Ascending aorta (tissue), 2 donors: ENCODE measurements around the gene CIAO3. TPM values are rescaled to one million over a fixed set of nuclear protein-coding genes. Genes with fewer than 3 reads are reported as not detected.

Source experiments
- DNase-seq, 2 donors: peaks; one replicate each; pipeline ENCODE4 v3.0.0-alpha.2; 2019; ENCODE audit warnings: low spot score in 2 of 2
- H3K27ac ChIP-seq, 2 donors: fragments of 200-600 bp; sonication (generic); one replicate each; pipeline ENCODE4 v1.5.1; 2016 to 2017; ENCODE audit warnings: mild to moderate bottlenecking in 1 of 2
- H3K27me3 ChIP-seq: fragments of 200-600 bp; sonication (generic); one replicate; pipeline ENCODE4 v1.5.1; 2017
- H3K36me3 ChIP-seq, 2 donors: fragments of 200-600 bp; sonication (generic); one replicate each; pipeline ENCODE4 v1.5.1; 2016
- H3K4me1 ChIP-seq, 2 donors: fragments of 200-600 bp; sonication (generic); one replicate each; pipeline ENCODE4 v1.5.1; 2016 to 2017; ENCODE audit warnings: mild to moderate bottlenecking in 1 of 2
- H3K4me3 ChIP-seq, 2 donors: fragments of 200-600 bp; sonication (generic); one replicate each; pipeline ENCODE4 v1.5.1; 2016 to 2017; ENCODE audit warnings: mild to moderate bottlenecking in 1 of 2
- H3K9me3 ChIP-seq, 2 donors: fragments of 200-600 bp; sonication (generic); one replicate each; pipeline ENCODE4 v1.5.1; 2016
- intact Hi-C: fragments of 100-400 bp; cut with DNase I; formaldehyde crosslinking; loops from one replicate; pipeline ENCODE4 v1.15.1; 2023
- total RNA-seq: library from RNA; depleted of rRNA; stranded (reverse); fragments of >200 nt; gene quantifications from one replicate; pipeline ENCODE4 v1.1.0, GENCODE V29; 2016
- TF ChIP-seq, protein P1 (sequence below), 3 experiments: fragments of 200-600 bp in 2 of 3; fragments of 450-650 bp in 1 of 3; sonication (generic) in 2 of 3; IDR thresholded peaks; one replicate each; pipeline ENCODE4 v1.5.1; 2016 to 2019; ENCODE audit warnings: antibody characterized with exemption in 3 of 3, mild to moderate bottlenecking in 1 of 3, moderate library complexity in 1 of 3

The CIAO3 gene
- total RNA-seq, 1 donor from 2014 or later, result 103 TPM

DNA sequence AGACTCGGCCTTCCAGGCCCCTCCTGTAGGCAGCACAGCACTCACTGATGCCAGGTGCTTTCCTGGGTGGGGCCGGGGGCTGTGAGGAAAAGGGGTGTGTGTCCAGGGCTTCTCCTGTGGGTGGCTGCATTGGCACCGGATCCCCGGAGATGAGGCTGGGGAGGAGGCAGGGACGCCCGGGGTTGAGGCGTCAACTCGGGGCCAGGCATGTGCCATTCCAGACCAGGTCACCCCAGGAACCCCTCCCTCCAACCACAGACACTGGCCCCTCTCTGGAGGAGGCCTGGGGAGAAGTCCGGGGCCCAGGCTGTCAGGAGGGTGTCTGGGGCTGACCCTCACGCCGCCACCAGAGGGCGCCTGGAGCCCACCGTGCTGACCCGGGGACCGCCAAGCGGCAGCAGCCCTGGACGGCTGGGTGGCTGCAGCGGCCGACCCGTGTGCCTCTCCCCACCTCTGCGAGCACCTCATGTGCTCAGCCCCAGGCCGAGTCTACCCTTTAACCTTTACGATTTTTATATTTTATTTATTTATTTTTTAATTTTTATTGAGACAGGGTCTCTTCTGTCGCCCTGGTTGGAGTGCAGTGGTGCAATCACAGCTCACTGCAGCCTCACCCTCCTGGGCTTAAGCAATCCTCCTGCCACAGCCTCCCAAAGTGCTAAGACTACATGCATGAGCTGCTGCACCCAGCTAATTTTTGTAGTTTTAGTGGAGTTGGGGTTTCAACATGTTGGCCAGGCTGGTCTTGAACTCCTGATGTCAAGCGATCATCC is 29.1 kb downstream of the CIAO3 start:
- Histone ChIP-seq H3K4me1 (peaks cover 10 to 23% of the 10 kb centered on the region in 2 donors), H3K36me3 (no peaks in the 10 kb centered on the region), H3K4me3 (no peak overlapping the region), H3K27ac (no peak overlapping the region), H3K9me3 (no peaks in the 10 kb centered on the region), H3K27me3 (peaks cover 6% of the 10 kb centered on the region)
- DNase-seq, result peak in 1 of 2 donors; percentile 77
- intact Hi-C loops, result loop anchor here (1.0 to 10.0 kb wide), 3 partner anchors 74 to 383 kb away; partner anchors contain the start of gene C1QTNF8
- TF ChIP-seq, protein P1, sequence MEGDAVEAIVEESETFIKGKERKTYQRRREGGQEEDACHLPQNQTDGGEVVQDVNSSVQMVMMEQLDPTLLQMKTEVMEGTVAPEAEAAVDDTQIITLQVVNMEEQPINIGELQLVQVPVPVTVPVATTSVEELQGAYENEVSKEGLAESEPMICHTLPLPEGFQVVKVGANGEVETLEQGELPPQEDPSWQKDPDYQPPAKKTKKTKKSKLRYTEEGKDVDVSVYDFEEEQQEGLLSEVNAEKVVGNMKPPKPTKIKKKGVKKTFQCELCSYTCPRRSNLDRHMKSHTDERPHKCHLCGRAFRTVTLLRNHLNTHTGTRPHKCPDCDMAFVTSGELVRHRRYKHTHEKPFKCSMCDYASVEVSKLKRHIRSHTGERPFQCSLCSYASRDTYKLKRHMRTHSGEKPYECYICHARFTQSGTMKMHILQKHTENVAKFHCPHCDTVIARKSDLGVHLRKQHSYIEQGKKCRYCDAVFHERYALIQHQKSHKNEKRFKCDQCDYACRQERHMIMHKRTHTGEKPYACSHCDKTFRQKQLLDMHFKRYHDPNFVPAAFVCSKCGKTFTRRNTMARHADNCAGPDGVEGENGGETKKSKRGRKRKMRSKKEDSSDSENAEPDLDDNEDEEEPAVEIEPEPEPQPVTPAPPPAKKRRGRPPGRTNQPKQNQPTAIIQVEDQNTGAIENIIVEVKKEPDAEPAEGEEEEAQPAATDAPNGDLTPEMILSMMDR (IDR thresholded peaks at IDR 0.05), result peak; percentile 87 to 95 (median 93)

- DNase-seq, result no peak
- H3K4me3 ChIP-seq, result no peak overlapping the region
- no peak overlapping the region for H3K27ac ChIP-seq
- no peaks in the 10 kb centered on the region for H3K9me3 ChIP-seq
- TF ChIP-seq, protein P1 (IDR thresholded peaks at IDR 0.05), result no peak
- peaks cover 7 to 19% of the 10 kb centered on the region in 2 donors for H3K4me1 ChIP-seq
- intact Hi-C loops, result loop anchor here (1.0 to 10.0 kb wide), 3 partner anchors 74 to 384 kb away; partner anchors contain the start of gene C1QTNF8
- H3K36me3 ChIP-seq, result no peaks in the 10 kb centered on the region
- H3K27me3 ChIP-seq, result peaks cover 12% of the 10 kb centered on the region
Observed at GRCh38 chr16:711084-711483, 29.7 kb downstream of the CIAO3 start.

GRCh38 chr16:710500-711075 is 30.2 kb downstream of the CIAO3 start:
- Histone ChIP-seq H3K4me3 (no peak overlapping the region), H3K27ac (no peak overlapping the region), H3K4me1 (peaks cover 3 to 17% of the 10 kb centered on the region in 2 donors), H3K27me3 (peaks cover 14% of the 10 kb centered on the region), H3K9me3 (no peaks in the 10 kb centered on the region), H3K36me3 (no peaks in the 10 kb centered on the region)
- DNase-seq, result no peak
- intact Hi-C loops, result loop anchor here (1.0 to 10.0 kb wide), 3 partner anchors 75 to 384 kb away; partner anchors contain the start of gene C1QTNF8
- TF ChIP-seq, protein P1 (IDR thresholded peaks at IDR 0.05), result no peak

DNA sequence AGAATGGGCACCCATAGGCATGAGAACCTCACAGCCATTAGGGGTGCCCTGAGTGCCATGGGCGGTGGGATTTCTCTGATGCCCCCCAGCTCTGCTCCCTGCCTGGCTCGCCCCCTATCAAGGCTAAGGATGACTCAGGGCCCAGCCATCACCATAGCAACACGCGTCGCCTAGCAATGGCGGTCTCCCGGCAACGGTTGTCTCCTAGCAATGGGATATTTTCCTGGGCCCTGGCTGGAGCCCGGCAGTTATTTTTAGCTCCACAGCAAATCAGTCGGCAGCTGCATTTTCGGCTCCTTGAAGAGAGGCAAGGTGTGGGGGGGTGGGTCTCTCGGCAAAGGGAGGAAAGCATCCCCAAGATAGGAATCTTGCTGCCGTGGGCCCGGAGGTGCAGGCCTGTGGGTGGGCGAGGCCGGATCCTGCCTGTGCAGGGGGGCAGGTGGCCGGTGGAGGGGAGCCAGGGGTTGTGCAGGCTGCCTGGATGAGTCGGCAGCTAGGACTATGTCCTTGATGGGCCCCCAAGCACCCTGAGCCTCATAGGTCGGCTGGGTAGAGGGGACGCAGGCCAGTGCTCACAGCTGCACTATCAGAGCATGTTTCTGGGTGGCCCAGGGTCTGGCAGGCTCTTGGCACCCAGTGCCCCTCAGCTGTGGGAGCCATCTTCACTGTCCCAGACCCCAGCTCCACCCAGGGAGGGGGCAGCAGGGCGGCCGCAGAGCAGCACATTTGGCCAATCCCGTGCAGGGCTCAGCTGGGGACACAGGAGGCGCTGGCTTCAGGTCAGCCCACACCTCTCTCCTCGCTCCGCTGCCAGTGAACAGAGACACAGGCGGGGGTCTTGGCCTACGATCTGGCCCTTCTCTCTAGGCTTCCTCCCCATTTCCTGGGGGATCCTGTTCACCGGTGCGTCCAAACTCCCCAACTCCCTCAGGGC is 31.0 kb downstream of the CIAO3 start:
- DNase-seq, result no peak
- TF ChIP-seq, protein P1 (IDR thresholded peaks at IDR 0.05), result no peak
- intact Hi-C loops, result loop anchor here (2.0 to 10.0 kb wide), 2 partner anchors 345 to 385 kb away; partner anchors contain the start of gene C1QTNF8
- H3K4me3 ChIP-seq, result no peak overlapping the region
- H3K27me3 ChIP-seq, result peaks cover 14% of the 10 kb centered on the region
- no peak overlapping the region for H3K27ac ChIP-seq
- H3K4me1 ChIP-seq, result peaks cover 3 to 15% of the 10 kb centered on the region in 2 donors
- no peaks in the 10 kb centered on the region for H3K36me3 ChIP-seq
- H3K9me3 ChIP-seq, result no peaks in the 10 kb centered on the region

DNA sequence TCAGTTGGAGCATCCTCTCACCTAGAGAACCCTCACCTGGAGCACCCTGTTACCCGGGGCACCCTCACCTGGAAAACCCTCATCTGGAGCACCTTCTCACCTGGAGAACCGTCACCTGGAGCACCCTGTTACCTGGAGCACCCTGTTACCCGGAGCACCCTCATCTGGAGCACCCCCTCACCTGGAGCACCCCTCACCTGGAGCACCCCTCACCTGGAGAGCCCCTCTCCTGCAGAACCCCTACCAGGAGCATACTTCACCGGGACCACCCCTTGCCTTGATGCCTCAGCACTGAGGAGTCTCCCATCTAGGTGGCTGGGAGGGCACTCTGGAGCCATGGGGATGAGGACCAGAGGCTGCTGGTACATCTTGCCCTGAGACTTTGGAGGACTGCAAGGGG is 31.8 kb downstream of the CIAO3 start:
- TF ChIP-seq, protein P1 (IDR thresholded peaks at IDR 0.05), result no peak
- H3K4me1 ChIP-seq, result peaks cover 0 to 10% of the 10 kb centered on the region in 2 donors
- peaks cover 22% of the 10 kb centered on the region for H3K27me3 ChIP-seq
- no peaks in the 10 kb centered on the region for H3K9me3 ChIP-seq
- no peak overlapping the region for H3K4me3 ChIP-seq
- DNase-seq, result no peak
- no peak overlapping the region for H3K27ac ChIP-seq
- intact Hi-C loops, result no loop called here
- no peaks in the 10 kb centered on the region for H3K36me3 ChIP-seq
